MM.1S (cell line): Measurements from ENCODE around the gene HEPACAM.

ENCODE experiments used
- DNase-seq: peaks from one replicate; pipeline ENCODE4 v3.0.0-alpha.2; 2015
- H2AFZ ChIP-seq: fragments of 300-600 bp; sonication (generic); 2 replicates; pipeline ENCODE4 v1.6.0; 2016; ENCODE audit warnings: antibody characterized with exemption, low read length
- H3F3A ChIP-seq: fragments of 300-600 bp; sonication (generic); 2 replicates; pipeline ENCODE4 v1.6.1; 2016; ENCODE audit warnings: mild to moderate bottlenecking, antibody characterized with exemption, low read length, moderate library complexity, mixed read lengths; ENCODE audit not compliant: insufficient read depth
- H3K27ac ChIP-seq: fragments of 300-600 bp; sonication (generic); 2 replicates; pipeline ENCODE4 v1.5.1; 2016; ENCODE audit warnings: mild to moderate bottlenecking, low read length
- H3K27me3 ChIP-seq: fragments of 300-600 bp; sonication (generic); replicated peaks from 2 replicates; pipeline ENCODE4 v1.6.0; 2016; ENCODE audit warnings: low read length; ENCODE audit not compliant: insufficient read depth
- H3K36me3 ChIP-seq: fragments of 300-600 bp; sonication (generic); replicated peaks from 2 replicates; pipeline ENCODE4 v1.6.1; 2016; ENCODE audit warnings: mild to moderate bottlenecking, low read length, mixed read lengths; ENCODE audit not compliant: insufficient read depth
- H3K4me1 ChIP-seq: fragments of 300-600 bp; sonication (generic); 2 replicates; pipeline ENCODE4 v1.6.1; 2016; ENCODE audit warnings: low read length, mixed read lengths
- H3K4me2 ChIP-seq: fragments of 300-600 bp; sonication (generic); 2 replicates; pipeline ENCODE4 v1.6.0; 2016; ENCODE audit warnings: low read depth, low read length
- H3K4me3 ChIP-seq: fragments of 300-600 bp; sonication (generic); 2 replicates; pipeline ENCODE4 v1.5.1; 2016; ENCODE audit warnings: low read length, mixed read lengths
- H3K79me2 ChIP-seq: fragments of 300-600 bp; sonication (generic); 2 replicates; pipeline ENCODE4 v1.6.1; 2016; ENCODE audit warnings: mixed run types, low read length, mixed read lengths
- H3K9ac ChIP-seq: fragments of 300-600 bp; sonication (generic); 2 replicates; pipeline ENCODE4 v1.6.1; 2016; ENCODE audit warnings: low read length, mixed read lengths
- H3K9me2 ChIP-seq: fragments of 300-600 bp; sonication (generic); replicated peaks from 2 replicates; pipeline ENCODE4 v1.6.1; 2016; ENCODE audit warnings: mild to moderate bottlenecking, low read length, mixed read lengths; ENCODE audit not compliant: insufficient read depth
- H3K9me3 ChIP-seq: fragments of 300-600 bp; sonication (generic); replicated peaks from 2 replicates; pipeline ENCODE4 v1.6.1; 2016; ENCODE audit warnings: mild to moderate bottlenecking, low read length, mixed read lengths; ENCODE audit not compliant: insufficient read depth
- H4K20me1 ChIP-seq: fragments of 300-600 bp; sonication (generic); 2 replicates; pipeline ENCODE4 v1.6.1; 2016; ENCODE audit warnings: mild to moderate bottlenecking, low read length, moderate library complexity, mixed read lengths; ENCODE audit not compliant: insufficient read depth
- CTCF ChIP-seq: fragments of 300-600 bp; sonication (generic); IDR thresholded peaks from 2 replicates; pipeline ENCODE4 v1.5.1; 2016; ENCODE audit warnings: antibody characterized with exemption, low read length, mixed read lengths
- EZH2 ChIP-seq: fragments of 300-600 bp; sonication (generic); optimal IDR thresholded peaks from 2 replicates; pipeline ENCODE3; 2017; ENCODE audit warnings: low read depth, mild to moderate bottlenecking, antibody characterized with exemption, low read length, mixed read lengths
- EZH2phosphoT487 ChIP-seq: fragments of 300-600 bp; sonication (generic); IDR thresholded peaks from 2 replicates; pipeline ENCODE4 v1.6.1; 2018; ENCODE audit warnings: antibody characterized with exemption, low read length

Gene HEPACAM

GRCh38 chr11:124886978-124887666 is 48.7 kb downstream of the HEPACAM start:
- Histone ChIP-seq H3K27ac (no peak overlapping the region), H2AFZ (no peak overlapping the region), H3K4me3 (no peak overlapping the region), H4K20me1 (no peaks in the 10 kb centered on the region), H3K79me2 (no peaks in the 10 kb centered on the region), H3F3A (no peaks in the 10 kb centered on the region), H3K27me3 (no peaks in the 10 kb centered on the region), H3K9me2 (no peaks in the 10 kb centered on the region), H3K4me2 (no peak overlapping the region), H3K9ac (no peak overlapping the region), H3K9me3 (no peaks in the 10 kb centered on the region), H3K36me3 (no peaks in the 10 kb centered on the region), H3K4me1 (no peaks in the 10 kb centered on the region)
- DNase-seq: no peak
- TF ChIP-seq CTCF: no peak

- Histone ChIP-seq H3K27me3 (no peaks in the 10 kb centered on the region), H3K9ac (no peak overlapping the region), H3K4me2 (no peak overlapping the region), H3K4me1 (no peaks in the 10 kb centered on the region), H3K4me3 (no peak overlapping the region), H3F3A (no peaks in the 10 kb centered on the region), H2AFZ (no peak overlapping the region), H4K20me1 (no peaks in the 10 kb centered on the region), H3K27ac (no peak overlapping the region), H3K36me3 (no peaks in the 10 kb centered on the region), H3K9me2 (no peaks in the 10 kb centered on the region), H3K9me3 (no peaks in the 10 kb centered on the region), H3K79me2 (no peaks in the 10 kb centered on the region)
- TF ChIP-seq CTCF (no peak), EZH2phosphoT487 (no peak), EZH2 (no peak)
- no peak for DNase-seq
Measured at GRCh38 chr11:124886476-124886875, 49.4 kb downstream of the HEPACAM start.

GRCh38 chr11:124884869-124885479 is 50.9 kb downstream of the HEPACAM start:
- H3K27ac ChIP-seq: no peak overlapping the region
- no peaks in the 10 kb centered on the region for H4K20me1 ChIP-seq
- no peak overlapping the region for H3K4me3 ChIP-seq
- no peaks in the 10 kb centered on the region for H3K9me2 ChIP-seq
- no peak overlapping the region for H3K4me2 ChIP-seq
- no peaks in the 10 kb centered on the region for H3K36me3 ChIP-seq
- no peaks in the 10 kb centered on the region for H3K9me3 ChIP-seq
- H3K9ac ChIP-seq: no peak overlapping the region
- no peaks in the 10 kb centered on the region for H3K79me2 ChIP-seq
- H2AFZ ChIP-seq: no peak overlapping the region
- no peak for DNase-seq
- H3F3A ChIP-seq: no peaks in the 10 kb centered on the region
- TF ChIP-seq EZH2phosphoT487 (no peak), EZH2 (no peak), CTCF (no peak)
- H3K4me1 ChIP-seq: no peaks in the 10 kb centered on the region
- no peaks in the 10 kb centered on the region for H3K27me3 ChIP-seq
